Stimulated activated CD8-positive, alpha-beta memory T cell treated with anti-CD3 and anti-CD28 coated beads, Interleukin-12 subunit alpha, Interleukin-12 subunit beta, amount 100 ng/mL, for 1 hour (primary cell): ENCODE data around the gene LCK.
A peak's percentile ranks its signal among the peaks of the same experiment; 100 is the strongest.
"Not testable (repeated sequence)": the region's sequence is repeated elsewhere in the genome, so short reads cannot be mapped to it uniquely, and the experiment has no call there.

Source experiments
- DNase-seq: peaks from one replicate; pipeline ENCODE4 v3.0.0-alpha.2; 2020; ENCODE audit warnings: low read depth

LCK gene

DNA sequence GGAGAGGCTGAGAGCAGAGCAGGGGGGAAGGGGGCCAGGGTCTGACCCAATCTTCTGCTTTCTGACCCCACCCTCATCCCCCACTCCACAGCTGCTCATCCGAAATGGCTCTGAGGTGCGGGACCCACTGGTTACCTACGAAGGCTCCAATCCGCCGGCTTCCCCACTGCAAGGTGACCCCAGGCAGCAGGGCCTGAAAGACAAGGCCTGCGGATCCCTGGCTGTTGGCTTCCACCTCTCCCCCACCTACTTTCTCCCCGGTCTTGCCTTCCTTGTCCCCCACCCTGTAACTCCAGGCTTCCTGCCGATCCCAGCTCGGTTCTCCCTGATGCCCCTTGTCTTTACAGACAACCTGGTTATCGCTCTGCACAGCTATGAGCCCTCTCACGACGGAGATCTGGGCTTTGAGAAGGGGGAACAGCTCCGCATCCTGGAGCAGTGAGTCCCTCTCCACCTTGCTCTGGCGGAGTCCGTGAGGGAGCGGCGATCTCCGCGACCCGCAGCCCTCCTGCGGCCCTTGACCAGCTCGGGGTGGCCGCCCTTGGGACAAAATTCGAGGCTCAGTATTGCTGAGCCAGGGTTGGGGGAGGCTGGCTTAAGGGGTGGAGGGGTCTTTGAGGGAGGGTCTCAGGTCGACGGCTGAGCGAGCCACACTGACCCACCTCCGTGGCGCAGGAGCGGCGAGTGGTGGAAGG, 23.7 kb downstream of the LCK start:
- no peak for DNase-seq

DNA sequence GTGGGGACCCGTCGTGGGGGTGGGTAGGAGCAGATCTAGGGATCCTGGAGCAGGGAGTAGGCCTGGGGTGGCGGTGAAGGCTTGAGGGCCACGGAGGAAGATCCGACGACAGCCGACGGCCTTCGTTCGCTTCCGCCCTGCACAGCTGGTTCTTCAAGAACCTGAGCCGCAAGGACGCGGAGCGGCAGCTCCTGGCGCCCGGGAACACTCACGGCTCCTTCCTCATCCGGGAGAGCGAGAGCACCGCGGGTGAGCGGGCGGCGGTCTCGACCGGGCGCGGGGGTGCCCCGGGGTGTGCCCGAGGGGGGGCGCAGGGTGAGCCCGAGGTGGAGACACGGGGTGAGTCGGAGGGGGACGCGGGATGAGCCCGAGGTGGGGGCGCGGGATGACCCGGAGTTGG, 24.4 kb downstream of the LCK start:
- DNase-seq, result no peak

GRCh38 chr1:32276032-32276782, 25.1 kb downstream of the LCK start:
- DNase-seq, result no peak

GRCh38 chr1:32284777-32285176, 33.7 kb downstream of the LCK start:
- DNase-seq, result not testable (repeated sequence)

GRCh38 chr1:32285658-32286057, 34.6 kb downstream of the LCK start:
- no peak for DNase-seq

GRCh38 chr1:32286763-32287162, 35.7 kb downstream of the LCK start:
- no peak for DNase-seq

GRCh38 chr1:32289256-32289655, 38.2 kb downstream of the LCK start:
- no peak for DNase-seq

DNA sequence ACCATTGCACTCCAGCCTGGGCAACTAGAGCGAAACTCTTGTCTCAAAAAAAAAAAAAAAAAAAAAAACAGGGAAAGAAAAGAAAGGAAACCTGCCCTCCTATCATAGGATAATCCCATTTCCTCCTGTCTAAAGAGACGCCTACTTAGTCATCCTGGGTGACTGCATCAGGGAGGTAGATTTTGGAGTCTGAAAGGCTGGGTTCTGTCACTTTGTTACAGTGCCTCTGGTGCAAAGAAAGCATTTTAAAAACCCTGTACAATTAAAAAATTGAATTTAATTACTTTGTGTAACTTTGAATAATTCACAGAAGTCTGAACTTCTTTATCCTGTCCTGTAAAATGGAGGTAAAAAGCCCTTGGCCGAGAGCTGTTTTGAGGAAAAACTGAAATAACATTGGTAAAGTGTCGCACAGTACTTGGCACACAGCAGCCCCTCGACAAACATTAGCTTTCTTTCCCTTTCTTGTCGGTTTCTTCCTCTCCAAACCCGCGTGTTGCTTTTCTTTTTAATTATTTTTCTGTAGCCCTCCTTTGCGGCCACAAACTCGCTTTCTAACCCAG, 40.2 kb downstream of the LCK start:
- no peak for DNase-seq

- DNase-seq, result peak; percentile 94
Measured at GRCh38 chr1:32291708-32292538, 40.9 kb downstream of the LCK start, which contains the start of gene HDAC1. Gene HDAC1 (plus strand): TSS chr1:32292083. CDS start chr1:32292170, 87 bp downstream.

- not testable (repeated sequence) for DNase-seq
Measured at GRCh38 chr1:32298211-32298610, 47.1 kb downstream of the LCK start.

DNA sequence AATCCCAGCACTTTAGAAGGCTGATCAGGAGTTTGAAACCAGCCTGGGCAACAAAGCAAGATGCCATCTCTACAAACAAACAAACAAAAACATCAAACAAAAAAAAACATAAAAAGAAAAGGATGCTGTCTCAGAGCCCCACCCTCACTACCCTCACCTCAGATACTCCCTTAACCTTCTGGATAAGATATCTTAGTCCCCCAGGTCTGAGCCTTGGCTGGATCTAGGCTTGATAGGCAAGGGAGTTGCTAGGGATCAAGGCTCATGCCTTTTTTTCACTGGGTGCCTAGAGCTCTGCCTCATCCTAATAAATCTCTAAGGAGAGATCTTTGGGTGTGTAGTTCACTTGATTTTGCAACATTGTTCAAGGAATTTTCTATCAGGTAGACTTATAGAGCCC, 48.3 kb downstream of the LCK start:
- DNase-seq, result no peak

DNA sequence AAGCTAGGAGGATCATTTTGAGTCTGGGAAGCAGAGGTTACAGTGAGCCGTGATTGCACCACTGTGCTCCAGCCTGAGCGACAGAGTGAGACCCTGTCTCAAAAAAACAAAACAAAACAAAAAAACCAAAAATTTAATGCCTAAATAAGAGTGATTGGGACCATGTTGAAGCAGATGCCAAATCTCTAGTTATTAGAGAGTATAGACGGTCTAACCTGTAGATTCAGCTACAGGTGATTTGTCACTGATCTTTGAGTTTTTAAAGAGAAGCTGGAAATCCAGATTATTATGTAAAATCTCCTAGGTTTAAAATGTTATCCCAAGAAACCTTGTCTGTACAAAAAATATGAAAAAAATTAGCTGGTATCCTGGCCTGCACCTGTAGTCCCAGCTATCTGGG, 52.3 kb downstream of the LCK start:
- no peak for DNase-seq

DNA sequence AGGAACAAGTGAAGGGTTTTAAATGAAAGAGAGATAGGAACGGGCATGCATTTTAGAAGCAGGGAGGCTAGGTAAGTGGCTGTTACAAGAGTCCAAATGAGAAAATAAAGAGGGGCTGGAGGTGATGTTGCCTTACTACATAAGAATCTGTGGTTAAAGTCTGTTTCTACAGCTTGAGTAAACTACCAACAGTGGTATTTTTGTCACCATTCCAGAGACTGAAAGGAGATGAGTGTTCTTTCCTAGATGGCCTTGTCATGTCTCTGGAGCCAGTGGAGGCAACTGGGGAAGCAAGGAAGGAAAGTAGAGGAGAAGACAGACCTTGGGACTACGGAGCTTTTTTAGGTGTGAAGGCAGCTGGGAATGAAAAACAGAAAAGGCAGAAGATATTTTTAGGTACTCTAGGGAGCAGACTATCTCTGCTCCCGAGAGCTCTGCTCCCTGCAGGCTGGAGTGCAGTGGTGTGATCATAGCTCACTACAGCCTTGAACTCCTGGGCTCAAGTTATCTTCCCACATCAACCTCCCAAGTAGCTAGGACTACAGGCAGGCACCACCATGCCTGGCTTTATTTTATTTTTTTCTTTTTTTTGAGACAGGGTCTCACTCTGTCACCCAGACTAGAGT, 53.0 kb downstream of the LCK start:
- no peak for DNase-seq

DNA sequence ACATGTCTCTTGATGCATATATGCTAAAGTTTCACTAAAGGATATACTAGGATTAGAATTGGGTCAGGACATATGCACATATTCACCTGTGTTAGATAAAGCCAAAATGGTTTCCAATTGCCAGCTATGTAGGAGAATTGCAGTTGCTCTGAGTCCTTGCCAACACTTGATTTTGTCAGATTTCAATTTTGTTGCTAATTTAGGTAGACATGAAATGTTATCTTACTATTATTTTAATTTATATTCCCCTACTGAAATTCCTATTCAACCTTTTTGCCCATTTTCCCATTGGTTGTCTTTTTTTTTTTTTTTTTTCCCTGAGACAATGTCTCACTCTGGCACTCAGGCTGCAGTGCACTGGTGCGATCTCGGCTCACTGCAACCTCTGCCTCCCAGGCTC, 54.2 kb downstream of the LCK start:
- DNase-seq, result no peak

- DNase-seq, result no peak
Measured at GRCh38 chr1:32307324-32307723, 56.3 kb downstream of the LCK start.

DNA sequence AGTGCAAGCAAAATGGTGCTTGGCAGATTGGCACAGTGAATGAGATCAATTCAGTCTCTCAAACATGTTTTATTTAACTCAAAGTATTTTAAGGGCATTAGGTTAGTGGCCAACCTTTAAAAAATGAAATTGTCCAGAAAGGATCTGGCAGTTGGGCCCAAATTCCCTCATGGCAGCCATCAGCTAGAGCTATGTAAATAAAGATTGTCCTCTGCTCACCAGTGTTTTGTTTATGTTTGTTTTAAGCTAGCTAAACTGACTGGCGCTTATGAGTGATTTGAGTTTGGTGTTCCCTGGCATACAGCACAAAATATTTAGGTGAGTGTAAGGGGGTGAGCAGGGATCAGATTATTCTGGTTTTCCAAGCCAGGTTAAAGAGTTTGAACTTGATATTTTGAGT, 58.9 kb downstream of the LCK start:
- no peak for DNase-seq

DNA sequence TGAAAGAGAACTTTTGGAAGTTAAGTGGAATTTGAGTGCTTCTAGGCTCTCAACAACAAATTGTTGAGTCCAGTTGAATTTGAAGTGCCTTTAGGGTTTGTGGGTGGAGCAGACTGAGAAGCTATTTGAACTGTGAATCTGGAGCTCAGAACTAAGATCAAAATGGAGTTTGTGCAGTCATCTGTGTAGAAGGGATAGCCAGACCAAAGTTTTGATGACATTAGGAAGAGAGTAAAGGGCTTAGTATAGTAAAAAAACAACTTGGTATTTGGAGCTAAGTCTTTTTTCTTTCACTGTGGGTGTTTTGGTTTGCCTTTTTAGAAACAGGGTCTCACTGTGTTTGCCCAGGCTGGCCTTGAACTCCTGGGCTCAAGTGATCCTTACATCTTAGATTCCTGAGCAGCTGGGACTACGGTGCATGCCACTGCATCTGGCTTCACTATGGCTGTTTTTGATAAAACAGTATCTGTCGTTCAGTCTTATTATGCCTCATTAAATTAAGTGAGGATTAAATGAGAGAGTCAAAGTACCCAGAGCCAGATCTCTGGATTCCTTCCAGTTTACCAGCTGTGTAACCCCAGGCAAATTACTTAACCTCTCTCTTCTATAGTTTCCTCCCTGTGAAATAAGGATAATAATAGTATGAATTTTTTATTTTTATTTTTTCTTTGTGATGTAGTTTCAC, 60.8 kb downstream of the LCK start:
- DNase-seq, result no peak

- DNase-seq, result no peak
Measured at GRCh38 chr1:32316903-32317277, 65.8 kb downstream of the LCK start.

DNA sequence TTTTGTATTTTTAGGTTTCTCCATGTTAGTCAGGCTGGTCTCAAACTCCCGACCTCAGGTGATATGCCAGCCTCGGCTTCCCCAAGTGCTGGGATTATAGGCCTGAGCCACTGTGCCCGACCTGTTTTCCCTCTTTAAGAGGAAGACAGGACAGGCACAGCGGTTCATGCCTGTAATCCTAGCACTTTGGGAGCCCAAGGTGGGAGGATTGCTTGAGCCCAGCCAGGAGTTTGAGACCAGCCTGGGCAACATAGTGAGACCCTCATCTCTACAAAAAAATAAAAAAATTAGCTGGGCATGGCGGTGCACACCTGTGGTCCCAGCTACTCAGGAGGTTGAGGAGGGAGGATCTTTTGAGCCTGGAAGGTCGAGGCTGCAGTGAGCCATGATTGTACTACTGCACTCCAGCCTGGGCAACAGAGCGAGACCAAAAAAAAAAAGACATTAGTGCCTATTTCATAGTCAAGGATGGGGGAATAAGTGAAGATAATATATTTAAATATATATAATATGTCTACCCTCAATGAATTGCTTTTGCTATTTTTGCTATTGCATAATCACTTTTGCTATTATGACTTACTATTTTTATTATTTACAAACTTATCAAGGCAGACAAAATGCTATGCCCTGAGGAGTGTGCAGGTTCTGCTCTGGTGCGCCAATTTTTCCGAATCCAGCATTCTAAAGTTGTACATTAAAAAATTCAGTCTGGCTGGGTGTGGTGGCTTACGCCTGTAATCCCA, 67.2 kb downstream of the LCK start:
- no peak for DNase-seq

DNA sequence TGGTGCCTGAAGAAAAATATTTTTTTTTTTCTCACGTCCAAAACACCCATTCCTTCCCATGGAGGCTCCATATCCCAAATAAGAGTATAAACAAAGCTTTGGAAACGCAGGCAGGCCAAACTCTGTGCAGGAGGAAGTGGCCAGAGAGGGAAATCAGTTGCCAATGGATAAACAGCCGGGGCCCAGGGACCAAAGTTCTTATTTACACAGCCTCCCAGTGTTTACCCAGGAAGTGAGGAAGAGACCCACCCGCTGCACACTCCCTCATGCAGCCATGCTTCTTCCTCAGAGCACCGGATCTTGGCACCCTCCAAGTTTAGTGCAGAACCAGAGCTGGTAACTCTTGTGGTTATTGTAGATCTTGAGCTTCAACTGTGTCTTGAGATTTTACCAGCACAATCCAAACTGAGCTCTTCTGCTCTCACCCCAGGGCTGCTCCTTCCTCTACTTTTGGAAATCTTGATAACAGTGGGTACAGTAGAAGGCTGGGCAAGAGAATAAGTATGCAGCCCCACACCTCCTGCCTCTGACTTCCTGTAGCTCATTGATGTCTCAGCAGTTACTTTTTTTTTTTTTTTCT, 70.7 kb downstream of the LCK start:
- no peak for DNase-seq
